Spleen (tissue), 7 donors: ENCODE data around the gene FSIP1.

Experiments
- CTCF ChIP-seq, 11 experiments: fragments of 200-600 bp in 7 of 11; fragments of 450-650 bp in 4 of 11; sonication (generic) in 4 of 11; IDR thresholded peaks in 8 of 11; conservative IDR thresholded peaks in 3 of 11; 1 replicate in 7 of 11; 2 replicates in 4 of 11; pipeline versions ENCODE4 v1.4.0 to v1.8.0; 2016 to 2021; ENCODE audit warnings: antibody characterized with exemption in 11 of 11, inconsistent platforms in 4 of 11, mild to moderate bottlenecking in 1 of 11
- POLR2A ChIP-seq, 3 donors: fragments of 450-650 bp; IDR thresholded peaks; one replicate each; pipeline ENCODE4 v1.5.1; 2017; ENCODE audit warnings: antibody characterized with exemption in 3 of 3, mild to moderate bottlenecking in 1 of 3
- POLR2AphosphoS5 ChIP-seq, 3 donors: sonication (generic); formaldehyde crosslinking; IDR thresholded peaks; one replicate each; pipeline ENCODE4 v1.5.1; 2017; ENCODE audit warnings: antibody characterized with exemption in 3 of 3
- donor health status: DM: no; HTN: no; CAD: no; lungs with moderate emphysema.
- donor health status: DM: no; HTN: no; CAD: no.
- donor health status: DM: no; HTN: no; CAD: no.

- no peak for TF ChIP-seq CTCF (IDR thresholded peaks at IDR 0.05 in 8 of 11, conservative IDR thresholded peaks at IDR 0.05 in 3 of 11)
- no peak for TF ChIP-seq POLR2A (IDR thresholded peaks at IDR 0.05)
- no peak for TF ChIP-seq POLR2AphosphoS5 (IDR thresholded peaks at IDR 0.05)
Measured at GRCh38 chr15:39556461-39556860, 226.2 kb downstream of the FSIP1 start.
